ENCODE measurements around the gene SPTB.

Gene SPTB

GRCh38 chr14:64734990-64735389 is 144.7 kb downstream of the SPTB start:
- no peak for TF ChIP-seq CTCF (IDR thresholded peaks at IDR 0.05; ENCODE audit: low read depth, low read length)
- no peak overlapping the region for H3K4me3 ChIP-seq (ENCODE audit: low read depth, low read length)
- in situ Hi-C loops (cut with HindIII; ENCODE audit: low sequenced_read_pairs), result no loop called here
- DNase-seq (ENCODE audit: low read depth, low spot score), result no peak

DNA sequence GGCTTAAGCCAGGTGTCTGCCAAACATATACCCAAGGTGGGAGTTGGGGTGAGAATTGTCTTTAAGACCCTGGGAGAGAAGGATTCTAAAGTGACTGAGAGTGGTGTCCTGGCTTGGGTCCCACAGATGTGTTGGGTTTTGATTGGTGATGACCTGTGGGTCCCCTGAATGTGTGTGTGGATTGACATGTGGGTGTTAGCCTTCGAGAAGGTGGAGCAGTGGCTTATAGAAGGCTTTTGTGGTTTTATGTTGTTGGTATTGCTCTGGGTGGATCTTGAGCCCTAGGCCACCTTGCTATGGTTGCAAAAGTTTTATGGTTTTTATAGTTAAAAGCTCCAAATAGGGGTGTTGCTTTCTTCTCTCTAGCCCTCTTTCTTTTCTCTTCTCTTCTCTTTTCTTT is 145.8 kb downstream of the SPTB start:
- no peak overlapping the region for H3K4me3 ChIP-seq (ENCODE audit: low read depth, low read length)
- no peak for TF ChIP-seq CTCF (IDR thresholded peaks at IDR 0.05; ENCODE audit: low read depth, low read length)

GRCh38 chr14:64733321-64733720 is 146.4 kb downstream of the SPTB start:
- no peak for DNase-seq (ENCODE audit: low read depth, low spot score)
- no peak for TF ChIP-seq CTCF (IDR thresholded peaks at IDR 0.05; ENCODE audit: low read depth, low read length)
- in situ Hi-C loops (cut with HindIII; ENCODE audit: low sequenced_read_pairs), result no loop called here
- no peak overlapping the region for H3K4me3 ChIP-seq (ENCODE audit: low read depth, low read length)

More for the DNA sequence above, 145.8 kb downstream of the SPTB start:
- in situ Hi-C loops (cut with HindIII; ENCODE audit: low sequenced_read_pairs), result no loop called here
- DNase-seq (ENCODE audit: low read depth, low spot score), result no peak

- in situ Hi-C loops (cut with HindIII; ENCODE audit: low sequenced_read_pairs), result no loop called here
- no peak overlapping the region for H3K4me3 ChIP-seq (ENCODE audit: low read depth, low read length)
- DNase-seq (ENCODE audit: low read depth, low spot score), result no peak
- TF ChIP-seq CTCF (IDR thresholded peaks at IDR 0.05; ENCODE audit: low read depth, low read length), result no peak
Measured at GRCh38 chr14:64732536-64733120, 147.1 kb downstream of the SPTB start.

DNA sequence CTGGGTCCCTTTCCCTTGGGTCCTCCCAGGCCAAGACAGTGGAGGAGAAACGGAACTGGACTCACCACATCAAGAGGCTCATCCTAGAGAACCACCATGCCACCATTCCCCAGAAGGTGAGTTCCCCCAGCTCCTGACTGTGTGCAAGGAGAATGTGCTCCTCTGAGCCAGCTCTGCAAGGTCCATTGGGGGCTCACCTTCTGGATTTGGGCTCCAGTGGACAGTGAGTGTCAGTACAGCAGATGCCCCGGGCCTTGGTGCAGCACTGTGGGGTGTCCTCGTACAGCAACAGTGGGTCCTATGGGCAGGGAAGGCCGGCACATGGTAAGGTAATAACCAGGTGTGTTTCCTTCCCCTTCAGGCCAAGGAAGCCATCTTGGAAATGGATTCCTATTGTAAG is 147.6 kb downstream of the SPTB start:
- in situ Hi-C loops (cut with HindIII; ENCODE audit: low sequenced_read_pairs), result no loop called here

GRCh38 chr14:64731141-64731581 is 148.5 kb downstream of the SPTB start:
- in situ Hi-C loops (cut with HindIII; ENCODE audit: low sequenced_read_pairs), result no loop called here
- H3K4me3 ChIP-seq (ENCODE audit: low read depth, low read length), result no peak overlapping the region
- no peak for TF ChIP-seq CTCF (IDR thresholded peaks at IDR 0.05; ENCODE audit: low read depth, low read length)
- no peak for DNase-seq (ENCODE audit: low read depth, low spot score)

More for the DNA sequence above, 147.6 kb downstream of the SPTB start:
- DNase-seq (ENCODE audit: low read depth, low spot score), result no peak
- TF ChIP-seq CTCF (IDR thresholded peaks at IDR 0.05; ENCODE audit: low read depth, low read length), result no peak
- no peak overlapping the region for H3K4me3 ChIP-seq (ENCODE audit: low read depth, low read length)

Data from astrocyte of the spinal cord (primary cell).